Heart right ventricle (tissue), 16 donors: ENCODE results near the gene STX7. TPM values are rescaled to one million over a fixed set of nuclear protein-coding genes. Genes with fewer than 3 reads are reported as not detected.

ENCODE experiments used
- ATAC-seq, 8 donors: fragments of 200-7000 bp; cut with Tn5 transposase; one replicate each; pipeline ENCODE4 v1.9.1; 2020; ENCODE audit warnings: mild to moderate bottlenecking in 8 of 8, moderate library complexity in 8 of 8, moderate number of reproducible peaks in 1 of 8
- DNase-seq, 2 donors: peaks; one replicate each; pipeline ENCODE4 v3.0.0-alpha.2; 2020
- H3K27ac ChIP-seq, 10 donors: fragments of 200-600 bp; sonication (generic) in 2 of 10; one replicate each; pipeline versions ENCODE4 v1.5.0 to v1.8.0; 2020 to 2022; ENCODE audit warnings: mild to moderate bottlenecking in 3 of 10
- H3K27me3 ChIP-seq, 7 donors: fragments of 200-600 bp; one replicate each; pipeline ENCODE4 v1.8.0; 2021 to 2022; ENCODE audit warnings: mild to moderate bottlenecking in 2 of 7
- H3K36me3 ChIP-seq, 9 donors: fragments of 200-600 bp; sonication (generic) in 1 of 9; one replicate each; pipeline versions ENCODE4 v1.5.0 to v1.8.0; 2020 to 2022; ENCODE audit warnings: mild to moderate bottlenecking in 2 of 9
- H3K4me1 ChIP-seq, 9 donors: fragments of 200-600 bp; sonication (generic) in 1 of 9; one replicate each; pipeline versions ENCODE4 v1.5.0 to v1.8.0; 2020 to 2022; ENCODE audit warnings: mild to moderate bottlenecking in 4 of 9
- H3K4me3 ChIP-seq, 10 donors: fragments of 200-600 bp; sonication (generic) in 2 of 10; one replicate each; pipeline versions ENCODE4 v1.5.0 to v1.8.0; 2020 to 2022; ENCODE audit warnings: mild to moderate bottlenecking in 7 of 10, moderate library complexity in 2 of 10
- H3K9me3 ChIP-seq, 11 donors: fragments of 200-600 bp in 10 of 11; sonication (generic) in 2 of 11; one replicate each; pipeline versions ENCODE4 v1.5.0 to v1.8.0; 2013 to 2022; ENCODE audit warnings: mild to moderate bottlenecking in 2 of 11, control low read depth in 1 of 11, moderate library complexity in 1 of 11
- CTCF ChIP-seq, 9 donors: fragments of 200-600 bp; sonication (generic) in 2 of 9; IDR thresholded peaks; one replicate each; pipeline versions ENCODE4 v1.5.0 to v1.8.0; 2021 to 2022; ENCODE audit warnings: antibody characterized with exemption in 9 of 9, mild to moderate bottlenecking in 5 of 9, moderate library complexity in 1 of 9
- WGBS, 2 donors: extraction: QIAGEN DNeasy Blood & Tissue Kit; methylation state at CpG; one replicate each; pipeline ENCODE4 v1.1.7; 2013; ENCODE audit warnings: inconsistent platforms in 1 of 2; 5-methylcytosine and 5-hydroxymethylcytosine counted together
- intact Hi-C, 10 donors: fragments of 100-400 bp; cut with DNase I; formaldehyde crosslinking; loops; one replicate each; pipeline versions ENCODE4 v1.11.1 to v1.14.2; 2022
- polyA plus RNA-seq, 2 donors: library from polyadenylated mRNA; stranded (reverse); fragments of 200-250 nt; gene quantifications; one replicate each; pipeline ENCODE4 v1.2.3, GENCODE V29; 2013
- total RNA-seq, 10 donors: library from RNA; stranded (reverse); fragmentation: NEBNext Ultra II Directional in 3 of 10; extraction: Animal tissue kit (Norgen Biotek cat#: 25700) in 3 of 10; gene quantifications; one replicate each; pipeline versions ENCODE4 v1.2.1 to v1.2.4, GENCODE V29; 2021 to 2023
- donor health status: Arrhythmogenic right ventricular cardiomyopathy.
- donor health status: ischemic (EF 13 %, LVEDD 7.1; RV severe dilation, severe dysfunction).
- donor health status: healthy with polysubstance abuse.
- donor health status: DM: no; HTN: yes; CAD: no.
- donor health status: DM: no; HTN: no; CAD: no.
- donor health status: ischemic (EF 25% LVEDD 6.9; RV normal size, moderate dysfunction).
- donor health status: ischemic (EF 25% LVEDD 5.7; RV mildly dilated, moderate dysfunction).
- donor health status: healthy.
- donor health status: DM: yes; HTN: yes; CAD: no.
- donor health status: Ischemic cardiomyopathy.
- donor health status: ischemic (EF 35%, LVEDD 5.7; RV mildly dilated, moderate dysfunction).
- donor health status: nonischemic (EF 11% LVEDD 7.7; RV severe dilation, severe dysfunction).
- donor health status: DM: yes; HTN: yes; CAD: no.
- donor health status: PGD.
- donor health status: ischemic (EF 29% LVEDD 5.4; RV normal size, mild dysfunction).
- donor health status: nonischemic (EF 23%, LVEDD 6.1; RV moderate dilation, normal function).

STX7 gene
- total and polyA plus RNA-seq, 12 donors = 6.4 to 71.4 (median 59.3) TPM

DNA sequence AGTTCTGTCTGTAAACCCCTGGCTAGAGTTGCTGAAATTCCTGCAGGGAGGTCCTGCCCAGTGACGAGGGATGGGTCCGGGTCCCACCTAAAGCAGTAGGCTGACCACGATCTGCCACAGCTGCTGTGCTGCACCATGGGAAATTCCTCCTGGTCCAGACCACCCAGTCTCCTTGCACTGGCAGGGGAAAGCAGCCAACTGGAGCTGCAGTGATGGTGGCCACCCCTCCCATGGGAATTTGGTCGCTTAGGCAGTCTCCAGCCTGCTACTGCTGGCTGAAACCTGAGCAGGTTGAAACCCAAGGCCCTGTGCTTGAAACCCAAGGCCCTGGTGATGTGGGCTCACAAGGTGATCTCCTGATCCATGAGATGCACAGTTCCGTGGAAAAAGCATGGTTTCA lies 87.7 kb downstream of the STX7 start:
- no peak for DNase-seq
- no peak for ATAC-seq
- Histone ChIP-seq H3K4me3 (no peak overlapping the region), H3K27ac (no peak overlapping the region), H3K27me3 (no peaks in the 10 kb centered on the region), H3K9me3 (peaks cover 0 to 39% (median 15%) of the 10 kb centered on the region in 11 donors), H3K4me1 (no peaks in the 10 kb centered on the region), H3K36me3 (no peaks in the 10 kb centered on the region)
- TF ChIP-seq CTCF (IDR thresholded peaks at IDR 0.05) = no peak
- 63 to 75% methylated on average over 5 of the region's 5 CpGs for WGBS, 2 donors
- intact Hi-C loops = no loop called here

- 89 to 90% methylated on average over 3 of the region's 3 CpGs for WGBS, 2 donors
- no peaks in the 10 kb centered on the region for H3K27me3 ChIP-seq
- TF ChIP-seq CTCF (IDR thresholded peaks at IDR 0.05) = no peak
- no peaks in the 10 kb centered on the region for H3K36me3 ChIP-seq
- H3K4me1 ChIP-seq = no peaks in the 10 kb centered on the region
- ATAC-seq (no peak), DNase-seq (no peak)
- no peak overlapping the region for H3K27ac ChIP-seq
- intact Hi-C loops = no loop called here
- no peak overlapping the region for H3K4me3 ChIP-seq
- peaks cover 0 to 39% (median 15%) of the 10 kb centered on the region in 11 donors for H3K9me3 ChIP-seq
Observed at GRCh38 chr6:132423839-132424238, 89.1 kb downstream of the STX7 start.

DNA sequence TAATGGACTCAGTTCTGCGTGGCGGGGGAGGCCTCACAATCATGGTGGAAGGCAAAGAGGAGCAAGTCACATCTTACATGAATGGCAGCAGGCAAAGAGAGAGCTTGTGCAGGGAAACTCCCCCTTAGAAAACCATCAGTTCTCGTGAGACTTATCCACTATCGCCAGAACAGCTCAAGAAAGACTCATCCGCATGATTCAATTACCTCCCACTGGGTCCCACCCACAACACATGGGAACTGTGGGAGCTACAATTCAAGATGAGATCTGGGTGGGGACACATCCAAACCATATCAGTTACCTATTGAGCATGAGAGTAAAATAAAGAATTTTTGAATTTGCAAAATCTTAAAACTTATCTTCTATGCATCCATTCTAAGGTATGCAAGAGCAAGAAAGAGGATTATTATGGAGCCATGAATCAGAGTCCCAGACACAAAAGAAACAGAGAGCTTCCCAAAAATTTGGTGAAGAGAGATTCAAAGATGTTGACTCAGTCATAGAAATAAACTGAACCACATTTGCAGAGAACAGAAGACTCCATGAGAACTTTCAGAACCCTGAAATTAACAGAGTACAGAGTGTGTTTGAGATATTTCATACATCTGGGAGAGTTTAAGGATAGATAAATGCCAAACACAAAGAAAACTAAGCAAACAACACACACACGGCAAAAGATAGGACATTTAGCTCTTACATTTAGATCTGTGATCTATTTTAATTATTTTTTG lies 94.5 kb downstream of the STX7 start:
- TF ChIP-seq CTCF (IDR thresholded peaks at IDR 0.05) = no peak
- Histone ChIP-seq H3K9me3 (peaks cover 0 to 51% (median 14%) of the 10 kb centered on the region in 11 donors), H3K4me3 (no peak overlapping the region), H3K27ac (no peak overlapping the region), H3K4me1 (no peaks in the 10 kb centered on the region), H3K27me3 (no peaks in the 10 kb centered on the region), H3K36me3 (no peaks in the 10 kb centered on the region)
- ATAC-seq = no peak
- DNase-seq = no peak
- intact Hi-C loops = no loop called here
- WGBS, 2 donors = 83 to 86% methylated on average over 6 of the region's 6 CpGs

DNA sequence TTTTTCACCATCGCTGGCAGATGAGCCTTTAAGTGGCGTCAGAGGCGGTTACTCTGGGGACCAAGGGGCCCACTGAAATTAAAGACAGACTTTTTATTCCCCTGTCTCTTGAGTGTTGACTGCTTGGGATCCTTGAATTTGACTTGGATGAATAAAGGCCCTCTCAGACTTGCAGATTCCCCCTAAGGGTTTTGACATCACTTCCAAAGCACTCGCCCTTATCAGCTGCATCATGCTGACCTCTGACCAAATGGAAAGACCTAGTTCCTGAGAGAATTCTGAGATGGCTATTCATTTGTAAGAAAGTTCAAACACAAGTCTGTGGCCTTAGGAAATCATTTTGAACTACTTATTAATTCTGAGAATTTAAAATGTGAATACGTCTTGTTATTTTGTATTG lies 98.2 kb downstream of the STX7 start:
- H3K4me3 ChIP-seq = no peak overlapping the region
- H3K36me3 ChIP-seq = no peaks in the 10 kb centered on the region
- TF ChIP-seq CTCF (IDR thresholded peaks at IDR 0.05) = no peak
- H3K27me3 ChIP-seq = peaks cover 0 to 7% (median 0%) of the 10 kb centered on the region in 7 donors
- no peak for DNase-seq
- H3K9me3 ChIP-seq = peaks cover 0 to 20% (median 8%) of the 10 kb centered on the region in 11 donors
- no peaks in the 10 kb centered on the region for H3K4me1 ChIP-seq
- 56 to 65% methylated on average over 5 of the region's 5 CpGs for WGBS, 2 donors
- ATAC-seq = peak in 6 of 8 donors; percentile 24 to 89 (median 52)
- intact Hi-C loops = no loop called here
- no peak overlapping the region for H3K27ac ChIP-seq
